Measurements from ENCODE around the gene SLC7A5.
A peak's percentile ranks its signal among the peaks of the same experiment; 100 is the strongest.
"Not testable (repeated sequence)": the region's sequence is repeated elsewhere in the genome, so short reads cannot be mapped to it uniquely, and the experiment has no call there.

SLC7A5 gene

GRCh38 chr16:87864331-87864989 is 4.8 kb downstream of the SLC7A5 start:
- TF ChIP-seq ZFX (IDR thresholded peaks at IDR 0.05) = no peak
- no peak for TF ChIP-seq CTCF (conservative IDR thresholded peaks at IDR 0.05)
- peak overlapping the region; percentile 68 for H3K27ac ChIP-seq

- H3K27ac ChIP-seq = peak overlapping the region; percentile 68
Measured at GRCh38 chr16:87863327-87863635, 6.0 kb downstream of the SLC7A5 start.

GRCh38 chr16:87862597-87863326 is 6.5 kb downstream of the SLC7A5 start:
- peak overlapping the region; percentile 68 for H3K27ac ChIP-seq

GRCh38 chr16:87861300-87862099 is 7.8 kb downstream of the SLC7A5 start:
- peak overlapping the region; percentile 68 for H3K27ac ChIP-seq

- no peak overlapping the region for H3K27ac ChIP-seq
Measured at GRCh38 chr16:87860553-87861299, 8.6 kb downstream of the SLC7A5 start.

GRCh38 chr16:87858151-87858993 is 10.9 kb downstream of the SLC7A5 start:
- H3K27ac ChIP-seq = not testable (repeated sequence)

More at GRCh38 chr16:87860553-87861299, 8.6 kb downstream of the SLC7A5 start:
- TF ChIP-seq CTCF (conservative IDR thresholded peaks at IDR 0.05) (no peak), ZFX (IDR thresholded peaks at IDR 0.05) (no peak)

- peak overlapping the region; percentile 80 for H3K27ac ChIP-seq
- no peak for TF ChIP-seq CTCF (conservative IDR thresholded peaks at IDR 0.05)
- no peak for TF ChIP-seq ZFX (IDR thresholded peaks at IDR 0.05)
Measured at GRCh38 chr16:87856791-87857228, 12.5 kb downstream of the SLC7A5 start.

- TF ChIP-seq ZFX (IDR thresholded peaks at IDR 0.05) (no peak), CTCF (conservative IDR thresholded peaks at IDR 0.05) (no peak)
- H3K27ac ChIP-seq = peak overlapping the region; percentile 80
Measured at GRCh38 chr16:87855852-87856715, 13.2 kb downstream of the SLC7A5 start.

Measured in C4-2B (cell line).